Prostate gland (tissue), 2 donors: Measurements from ENCODE around the gene CGNL1.

Experiments used
- POLR2A ChIP-seq: fragments of 450-650 bp; IDR thresholded peaks from one replicate; pipeline ENCODE4 v1.6.1; 2016; ENCODE audit warnings: antibody characterized with exemption, mild to moderate bottlenecking
- POLR2AphosphoS5 ChIP-seq: sonication (generic); formaldehyde crosslinking; IDR thresholded peaks from one replicate; pipeline ENCODE4 v1.6.1; 2017; ENCODE audit warnings: antibody characterized with exemption
- TF ChIP-seq, protein P1 (sequence below), 4 experiments: fragments of 200-600 bp in 2 of 4; fragments of 450-650 bp in 2 of 4; sonication (generic) in 2 of 4; IDR thresholded peaks; 1 replicate in 3 of 4; 2 replicates in 1 of 4; pipeline ENCODE4 v1.5.1; 2016 to 2019; ENCODE audit warnings: antibody characterized with exemption in 4 of 4, mild to moderate bottlenecking in 2 of 4, moderate library complexity in 2 of 4

DNA sequence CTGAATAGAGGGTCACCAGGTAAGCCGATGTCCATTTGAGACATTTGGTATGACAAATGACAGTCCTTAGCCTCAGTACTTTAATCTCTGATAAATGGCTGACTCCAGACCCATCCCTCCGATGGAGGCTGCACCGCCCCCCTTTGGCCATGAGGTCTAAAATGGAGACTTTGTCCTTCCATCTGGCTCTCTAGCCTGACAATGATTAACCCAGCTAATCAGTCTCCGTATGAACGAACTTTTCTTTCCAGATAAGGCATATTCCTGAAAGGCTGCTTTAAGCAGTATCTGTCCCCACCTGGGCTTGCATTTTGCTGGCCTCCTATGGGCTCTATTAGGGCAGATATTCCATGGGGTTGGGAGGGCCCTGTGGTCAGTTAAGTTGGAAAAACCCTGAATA is 204.6 kb downstream of the CGNL1 start:
- TF ChIP-seq, protein P1, sequence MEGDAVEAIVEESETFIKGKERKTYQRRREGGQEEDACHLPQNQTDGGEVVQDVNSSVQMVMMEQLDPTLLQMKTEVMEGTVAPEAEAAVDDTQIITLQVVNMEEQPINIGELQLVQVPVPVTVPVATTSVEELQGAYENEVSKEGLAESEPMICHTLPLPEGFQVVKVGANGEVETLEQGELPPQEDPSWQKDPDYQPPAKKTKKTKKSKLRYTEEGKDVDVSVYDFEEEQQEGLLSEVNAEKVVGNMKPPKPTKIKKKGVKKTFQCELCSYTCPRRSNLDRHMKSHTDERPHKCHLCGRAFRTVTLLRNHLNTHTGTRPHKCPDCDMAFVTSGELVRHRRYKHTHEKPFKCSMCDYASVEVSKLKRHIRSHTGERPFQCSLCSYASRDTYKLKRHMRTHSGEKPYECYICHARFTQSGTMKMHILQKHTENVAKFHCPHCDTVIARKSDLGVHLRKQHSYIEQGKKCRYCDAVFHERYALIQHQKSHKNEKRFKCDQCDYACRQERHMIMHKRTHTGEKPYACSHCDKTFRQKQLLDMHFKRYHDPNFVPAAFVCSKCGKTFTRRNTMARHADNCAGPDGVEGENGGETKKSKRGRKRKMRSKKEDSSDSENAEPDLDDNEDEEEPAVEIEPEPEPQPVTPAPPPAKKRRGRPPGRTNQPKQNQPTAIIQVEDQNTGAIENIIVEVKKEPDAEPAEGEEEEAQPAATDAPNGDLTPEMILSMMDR (IDR thresholded peaks at IDR 0.05) = no peak
- no peak for TF ChIP-seq POLR2A
- TF ChIP-seq POLR2AphosphoS5 = no peak
